SK-N-MC (cell line): ENCODE measurements around the gene OBSCN.
A peak's percentile ranks its signal among the peaks of the same experiment; 100 is the strongest.

ENCODE experiments used
- EZH2 ChIP-seq: fragments of 200-600 bp; sonication (generic); IDR thresholded peaks from one replicate; pipeline ENCODE4 v1.6.1; 2017; ENCODE audit warnings: antibody characterized with exemption
- FOXP2 ChIP-seq: optimal IDR thresholded peaks from 2 replicates; pipeline ENCODE3; 2011; ENCODE audit warnings: mild to moderate bottlenecking, moderate library complexity; ENCODE audit not compliant: insufficient read depth; ENCODE audit errors: extremely low read length, control extremely low read depth
- POLR2AphosphoS5 ChIP-seq: IDR thresholded peaks from 2 replicates; pipeline ENCODE4 v1.6.1; 2012; ENCODE audit warnings: mild to moderate bottlenecking, low read depth, low read length, borderline replicate concordance

DNA sequence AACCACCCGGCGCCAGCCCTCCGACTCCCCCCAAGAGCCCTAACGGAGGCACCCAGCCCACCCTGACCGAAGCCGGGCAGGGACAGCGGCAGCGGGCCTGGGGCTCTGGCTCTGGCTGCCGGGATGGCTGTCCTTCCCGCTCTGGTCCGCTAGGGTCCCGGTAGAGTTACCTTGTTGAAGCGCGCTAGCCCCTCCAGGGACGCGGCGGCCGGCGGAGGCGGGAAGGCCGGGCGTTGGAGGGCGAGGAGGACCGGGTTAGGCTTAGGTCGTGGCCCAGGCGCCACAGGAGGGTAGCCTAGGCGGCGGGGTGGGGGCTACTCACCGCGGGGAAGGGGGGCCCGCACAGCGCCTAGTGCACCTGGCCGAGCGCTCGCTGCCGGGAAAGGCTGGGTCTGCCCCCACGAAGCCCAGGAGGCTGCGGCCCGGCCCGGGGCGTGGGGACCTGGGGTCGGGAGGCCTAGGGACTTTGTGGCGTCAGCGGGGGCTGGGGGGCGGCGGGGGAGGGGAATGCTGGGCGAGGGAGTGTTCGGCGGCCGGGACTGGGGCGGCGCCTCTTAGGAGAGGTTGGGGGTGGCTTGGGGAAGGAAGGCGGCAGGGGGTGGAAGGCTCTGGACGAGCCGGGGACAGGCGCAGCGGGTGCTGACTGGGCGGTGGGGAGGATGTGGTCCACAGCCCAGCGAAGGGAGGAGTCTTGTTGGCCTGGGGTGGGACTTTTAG lies 208.5 kb downstream of the OBSCN start, which contains the start of gene TRIM17:
- TF ChIP-seq POLR2AphosphoS5 (no peak), EZH2 (peak; percentile 90), FOXP2 (no peak)
